ENCODE data around the gene UBALD1.
"Not testable (repeated sequence)": the region's sequence is repeated elsewhere in the genome, so short reads cannot be mapped to it uniquely, and the experiment has no call there.

- TF ChIP-seq TAF1 (IDR thresholded peaks at IDR 0.05; ENCODE audit: control insufficient read depth, extremely low read depth, insufficient read depth, low read length, severe bottlenecking); FUS (optimal IDR thresholded peaks at IDR 0.05; ENCODE audit: low read depth, low read length); PHF21A (IDR thresholded peaks at IDR 0.05; ENCODE audit: borderline replicate concordance, low read depth); VEZF1 (CRISPR knock-in tag; IDR thresholded peaks at IDR 0.05); SRSF9 (IDR thresholded peaks at IDR 0.05; ENCODE audit: borderline replicate concordance, low read depth, low read length); E2F6 (IDR thresholded peaks at IDR 0.05; ENCODE audit: borderline replicate concordance in 1 of 2, extremely low read depth in 1 of 2, insufficient read depth in 1 of 2, insufficient read length in 1 of 2, low read depth in 1 of 2, low read length in 1 of 2, poor library complexity in 1 of 2, severe bottlenecking in 1 of 2); PKNOX1 (IDR thresholded peaks at IDR 0.05); MXD1 (CRISPR knock-in tag; IDR thresholded peaks at IDR 0.05; ENCODE audit: borderline replicate concordance, poor library complexity, severe bottlenecking): not testable (repeated sequence)
Measured at GRCh38 chr16:4573926-4574325, 40.8 kb downstream of the UBALD1 start.
